ENCODE results near the gene C16orf96. TPM values are rescaled to one million over a fixed set of nuclear protein-coding genes. Genes with fewer than 3 reads are reported as not detected.

Gene C16orf96
- total and polyA plus RNA-seq, 2 donors from 2014 or later = 0.13 to 0.16 TPM

DNA sequence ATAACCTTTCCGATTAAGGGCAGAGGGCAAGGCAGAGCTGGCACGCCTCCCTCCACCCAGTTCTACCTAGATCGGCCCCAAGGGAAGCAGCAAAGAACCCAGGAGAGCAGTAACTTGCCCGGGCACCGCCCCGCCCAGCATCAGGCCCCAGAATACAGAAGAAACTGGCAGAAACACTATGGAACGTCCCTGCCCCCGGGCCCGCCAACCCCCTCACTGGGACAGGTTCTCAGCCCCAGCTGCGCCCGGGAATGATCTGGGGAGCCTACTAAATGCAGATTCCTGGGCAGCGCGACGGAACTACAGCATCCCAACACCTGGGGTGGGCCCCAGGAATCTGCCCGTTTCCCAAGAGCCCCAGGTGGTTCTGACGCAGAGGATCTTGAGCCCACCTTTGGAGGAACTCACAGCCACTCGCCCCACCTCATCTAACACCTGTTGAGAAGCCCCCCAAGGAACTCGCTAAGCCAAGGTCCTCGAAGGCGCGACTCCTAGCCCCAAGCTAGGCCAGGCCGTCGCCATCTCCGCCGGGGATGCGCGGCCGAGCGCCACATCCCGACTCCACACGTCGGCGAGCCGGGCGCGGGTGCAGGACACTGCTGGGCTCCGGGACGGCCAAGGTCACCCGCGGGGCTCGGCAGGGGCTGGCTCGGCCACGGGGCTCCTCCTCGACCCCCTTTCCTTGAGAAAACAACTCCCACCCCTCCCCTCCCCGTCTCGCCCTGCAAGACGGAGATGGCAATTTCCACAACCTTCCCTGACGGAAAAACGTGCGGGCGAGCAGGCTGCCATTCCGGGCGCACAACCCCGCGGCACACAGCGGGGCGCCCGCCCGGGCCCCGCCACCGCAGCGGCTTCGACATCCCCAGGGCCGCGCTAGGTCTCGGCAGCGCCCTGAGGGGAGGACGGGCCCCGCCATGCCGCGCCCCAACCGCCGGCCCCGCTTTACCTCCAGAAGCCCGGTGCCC lies 18.5 kb upstream of the C16orf96 start:
- no peaks in the 10 kb centered on the region for H3K36me3 ChIP-seq (ENCODE audit: control insufficient read depth in 2 of 3, insufficient read depth in 3 of 3, low read length in 3 of 3)
- H3K9ac ChIP-seq (ENCODE audit: low read length in 3 of 3) = peak overlapping the region in 2 of 3 donors; percentile 57 to 80
- intact Hi-C loops (cut with DNase I) = no loop called here
- no peak for FAIRE-seq
- peaks cover 0 to 10% (median 0%) of the 10 kb centered on the region in 3 donors for H3K9me3 ChIP-seq (ENCODE audit: control insufficient read depth in 2 of 3, insufficient read depth in 1 of 3, low read length in 3 of 3)
- H3K27me3 ChIP-seq (ENCODE audit: control insufficient read depth, insufficient read depth, low read length) = no peaks in the 10 kb centered on the region
- TF ChIP-seq, protein P1, sequence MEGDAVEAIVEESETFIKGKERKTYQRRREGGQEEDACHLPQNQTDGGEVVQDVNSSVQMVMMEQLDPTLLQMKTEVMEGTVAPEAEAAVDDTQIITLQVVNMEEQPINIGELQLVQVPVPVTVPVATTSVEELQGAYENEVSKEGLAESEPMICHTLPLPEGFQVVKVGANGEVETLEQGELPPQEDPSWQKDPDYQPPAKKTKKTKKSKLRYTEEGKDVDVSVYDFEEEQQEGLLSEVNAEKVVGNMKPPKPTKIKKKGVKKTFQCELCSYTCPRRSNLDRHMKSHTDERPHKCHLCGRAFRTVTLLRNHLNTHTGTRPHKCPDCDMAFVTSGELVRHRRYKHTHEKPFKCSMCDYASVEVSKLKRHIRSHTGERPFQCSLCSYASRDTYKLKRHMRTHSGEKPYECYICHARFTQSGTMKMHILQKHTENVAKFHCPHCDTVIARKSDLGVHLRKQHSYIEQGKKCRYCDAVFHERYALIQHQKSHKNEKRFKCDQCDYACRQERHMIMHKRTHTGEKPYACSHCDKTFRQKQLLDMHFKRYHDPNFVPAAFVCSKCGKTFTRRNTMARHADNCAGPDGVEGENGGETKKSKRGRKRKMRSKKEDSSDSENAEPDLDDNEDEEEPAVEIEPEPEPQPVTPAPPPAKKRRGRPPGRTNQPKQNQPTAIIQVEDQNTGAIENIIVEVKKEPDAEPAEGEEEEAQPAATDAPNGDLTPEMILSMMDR (IDR thresholded peaks at IDR 0.05; ENCODE audit: borderline replicate concordance, extremely low read depth, insufficient read depth) = no peak
- peak in 3 of 5 donors; percentile 31 to 82 (median 73) for DNase-seq
- peak overlapping the region; percentile 20 to 94 for H3K27ac ChIP-seq (ENCODE audit: low read depth in 2 of 2, low read length in 2 of 2)
- peaks cover 0 to 11% (median 0%) of the 10 kb centered on the region in 3 donors for H3K4me1 ChIP-seq (ENCODE audit: control insufficient read depth in 2 of 3, insufficient read depth in 2 of 3, low read depth in 1 of 3, low read length in 3 of 3)
- peak overlapping the region; percentile 40 to 81 (median 60) for H3K4me3 ChIP-seq (ENCODE audit: low read length in 3 of 3)

DNA sequence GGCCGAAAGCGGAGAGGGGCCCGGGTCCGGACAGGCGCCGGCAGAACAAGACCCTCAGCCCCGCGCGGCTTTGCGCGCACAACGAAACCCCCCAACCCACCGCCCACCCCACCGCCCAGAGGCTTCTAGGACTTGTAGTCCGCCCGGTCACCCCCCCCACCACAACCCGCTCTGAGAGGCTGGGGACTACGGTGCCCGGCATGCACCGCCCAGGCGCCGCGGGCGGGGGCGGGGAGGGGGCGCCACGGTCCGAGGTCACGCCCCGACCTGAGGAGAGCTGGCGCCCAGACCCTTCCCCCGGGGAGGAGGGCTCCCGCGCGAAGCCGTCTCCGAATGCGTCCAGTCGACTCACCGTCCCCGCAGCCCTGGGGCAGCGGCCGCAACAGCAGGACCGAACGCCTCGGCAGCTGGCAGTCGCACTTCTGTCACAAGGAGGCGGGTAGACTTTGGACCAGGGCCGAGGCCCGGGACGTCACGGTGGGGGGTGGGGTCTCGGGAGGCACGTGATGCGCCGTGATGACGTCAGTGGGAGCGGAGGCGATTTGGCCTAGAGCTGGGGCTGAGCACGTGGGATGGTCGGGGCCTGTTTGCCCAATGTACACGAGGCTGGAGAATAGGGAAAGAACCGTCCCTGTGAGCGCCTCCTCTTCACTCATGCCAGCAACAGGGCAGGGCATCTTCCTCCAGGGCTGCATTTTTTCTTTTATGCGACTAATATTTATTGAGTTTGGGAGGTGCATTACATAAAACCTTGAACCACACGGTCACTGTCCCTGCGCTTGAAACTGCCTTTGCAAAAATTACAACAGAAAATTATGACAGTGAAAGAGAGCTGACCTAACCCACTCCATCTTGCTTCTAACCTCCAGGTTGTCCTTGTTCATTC lies 17.5 kb upstream of the C16orf96 start, which contains the start of gene CDIP1:
CDIP1 (minus strand) TSS at position 424 of the 886 bp plus-strand sequence. CDS start 24,643 bp downstream, outside the sequence.
- peak within 1 kb of the TSS; percentile 60 to 81 (median 60) for H3K4me3 ChIP-seq (ENCODE audit: low read length in 3 of 3)
- H3K27me3 ChIP-seq (ENCODE audit: control insufficient read depth, insufficient read depth, low read length) = no peaks in the 10 kb centered on the region
- peaks cover 0 to 11% (median 0%) of the 10 kb centered on the region in 3 donors for H3K4me1 ChIP-seq (ENCODE audit: control insufficient read depth in 2 of 3, insufficient read depth in 2 of 3, low read depth in 1 of 3, low read length in 3 of 3)
- peak; percentile 96 to 99 (median 97) for DNase-seq
- H3K9me3 ChIP-seq (ENCODE audit: control insufficient read depth in 2 of 3, insufficient read depth in 1 of 3, low read length in 3 of 3) = peaks cover 0 to 10% (median 0%) of the 10 kb centered on the region in 3 donors
- H3K9ac ChIP-seq (ENCODE audit: low read length in 3 of 3) = peak within 1 kb of the TSS in 2 of 3 donors; percentile 57 to 80
- TF ChIP-seq, protein P1 (IDR thresholded peaks at IDR 0.05; ENCODE audit: borderline replicate concordance, extremely low read depth, insufficient read depth) = no peak
- peak within 1 kb of the TSS; percentile 77 to 94 for H3K27ac ChIP-seq (ENCODE audit: low read depth in 2 of 2, low read length in 2 of 2)
- FAIRE-seq = peak; percentile 62
- H3K36me3 ChIP-seq (ENCODE audit: control insufficient read depth in 2 of 3, insufficient read depth in 3 of 3, low read length in 3 of 3) = no peaks in the 10 kb centered on the region
- intact Hi-C loops (cut with DNase I) = no loop called here

DNA sequence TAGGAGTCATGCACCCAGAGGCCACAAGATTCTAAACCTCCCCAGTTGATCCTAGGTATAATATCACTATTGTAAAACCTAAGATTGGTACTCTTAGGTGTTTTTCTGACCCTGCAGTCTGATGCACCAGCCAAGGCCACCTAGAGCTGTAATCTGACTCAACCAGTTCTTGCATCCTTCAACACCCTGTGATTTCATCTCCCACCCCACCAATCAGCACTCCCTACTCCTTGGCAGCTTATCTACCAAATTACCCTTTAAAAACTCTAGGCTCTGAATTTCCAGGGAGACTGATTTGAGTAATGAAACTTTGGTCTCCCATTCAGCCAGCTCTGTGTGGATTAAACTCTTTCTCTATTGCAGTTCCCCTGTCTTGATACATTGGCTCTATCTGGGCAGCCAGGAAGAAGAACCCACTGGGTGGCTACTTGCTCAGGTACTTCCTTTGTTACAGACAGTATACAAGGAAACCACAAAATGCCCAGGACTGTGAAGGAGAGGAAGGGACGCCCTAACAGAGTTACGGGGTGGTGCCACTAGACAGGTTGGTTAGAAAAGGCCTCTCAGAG lies 16.3 kb upstream of the C16orf96 start:
- TF ChIP-seq, protein P1 (IDR thresholded peaks at IDR 0.05; ENCODE audit: borderline replicate concordance, extremely low read depth, insufficient read depth) = no peak
- intact Hi-C loops (cut with DNase I) = no loop called here
- Histone ChIP-seq H3K9ac (ENCODE audit: low read length in 3 of 3) (no peak overlapping the region), H3K27me3 (ENCODE audit: control insufficient read depth, insufficient read depth, low read length) (no peaks in the 10 kb centered on the region), H3K4me3 (ENCODE audit: low read length in 3 of 3) (no peak overlapping the region), H3K9me3 (ENCODE audit: control insufficient read depth in 2 of 3, insufficient read depth in 1 of 3, low read length in 3 of 3) (peaks cover 0 to 10% (median 0%) of the 10 kb centered on the region in 3 donors), H3K4me1 (ENCODE audit: control insufficient read depth in 2 of 3, insufficient read depth in 2 of 3, low read depth in 1 of 3, low read length in 3 of 3) (peaks cover 0 to 8% (median 0%) of the 10 kb centered on the region in 3 donors), H3K27ac (ENCODE audit: low read depth in 2 of 2, low read length in 2 of 2) (no peak overlapping the region), H3K36me3 (ENCODE audit: control insufficient read depth in 2 of 3, insufficient read depth in 3 of 3, low read length in 3 of 3) (no peaks in the 10 kb centered on the region)
- FAIRE-seq (no peak), DNase-seq (no peak)
